Measurements from ENCODE around the gene ITGA1.
"Not testable (repeated sequence)": the region's sequence is repeated elsewhere in the genome, so short reads cannot be mapped to it uniquely, and the experiment has no call there.

The ITGA1 gene

GRCh38 chr5:52787600-52788504 is at the start of gene ITGA1, which contains the start of gene PELO:
Gene ITGA1, plus strand, starts transcription at chr5:52787916. Its CDS starts 438 bp downstream, at chr5:52788354.
Gene PELO, plus strand, starts transcription at chr5:52787916. Its CDS starts 12,479 bp downstream, at chr5:52800395.
- DNase-seq (ENCODE audit: low spot score) = peak; percentile 39

DNA sequence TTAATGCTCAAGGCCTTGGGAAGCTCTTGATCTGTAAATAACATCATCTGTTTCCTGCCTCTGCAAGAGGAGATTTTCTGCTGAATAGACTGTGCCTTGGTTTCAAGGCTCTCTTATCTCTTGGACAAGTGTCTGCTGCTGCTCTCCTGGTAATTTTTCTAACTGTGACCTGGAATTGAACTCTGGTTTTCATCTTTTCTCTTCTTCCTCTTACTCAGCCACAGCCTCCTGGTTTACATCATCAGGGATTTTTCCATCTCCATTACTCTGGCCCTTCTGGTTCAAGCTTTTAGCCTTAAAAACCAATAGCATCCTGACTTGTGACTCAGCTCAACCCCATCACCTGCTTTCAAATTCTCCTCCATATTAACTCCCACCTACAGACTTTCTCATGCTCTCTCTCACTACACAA is 49.6 kb upstream of the ITGA1 start:
- no peak for DNase-seq (ENCODE audit: low spot score)

DNA sequence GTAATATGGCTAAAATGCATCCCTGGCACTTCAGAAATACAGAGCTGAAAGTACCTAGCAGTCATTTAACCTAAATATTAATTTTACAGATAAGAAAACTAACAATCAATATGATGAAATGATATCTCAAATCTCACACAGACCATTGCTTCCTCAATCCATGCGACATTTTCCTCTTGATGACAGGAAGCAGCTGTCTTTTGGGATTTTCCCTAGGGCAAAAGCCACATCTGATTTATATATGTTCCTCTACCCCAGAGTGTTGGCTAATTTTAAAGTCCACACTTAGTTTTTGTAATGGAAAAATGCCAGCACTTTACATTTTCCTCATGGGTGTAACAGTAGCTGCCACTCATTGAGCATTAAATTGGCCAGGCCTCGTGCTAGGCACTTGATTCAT is 47.7 kb upstream of the ITGA1 start:
- no peak for DNase-seq (ENCODE audit: low spot score)

DNA sequence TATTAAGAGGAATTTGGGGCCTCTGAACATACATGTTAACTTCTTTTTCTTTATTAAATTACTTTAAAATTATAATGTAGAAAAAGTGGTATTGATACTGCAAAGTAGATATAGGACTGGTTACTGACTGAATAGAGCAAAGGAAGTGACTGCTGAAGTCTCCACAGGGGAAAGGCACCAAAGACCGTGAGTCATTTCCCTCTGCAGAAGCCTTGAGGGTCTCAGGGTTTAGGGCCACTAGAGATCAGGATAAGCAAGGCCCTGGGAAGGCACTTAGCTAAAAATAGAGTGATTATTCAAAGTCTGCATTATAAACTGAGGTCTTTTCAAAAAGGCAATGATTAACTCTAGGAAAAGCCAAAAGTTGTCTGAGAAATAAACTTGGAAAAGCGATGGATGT is 44.7 kb upstream of the ITGA1 start:
- DNase-seq (ENCODE audit: low spot score) = no peak

GRCh38 chr5:52743529-52743928 is 44.2 kb upstream of the ITGA1 start:
- no peak for DNase-seq (ENCODE audit: low spot score)

GRCh38 chr5:52743970-52744369 is 43.7 kb upstream of the ITGA1 start:
- peak; percentile 71 for DNase-seq (ENCODE audit: low spot score)

DNA sequence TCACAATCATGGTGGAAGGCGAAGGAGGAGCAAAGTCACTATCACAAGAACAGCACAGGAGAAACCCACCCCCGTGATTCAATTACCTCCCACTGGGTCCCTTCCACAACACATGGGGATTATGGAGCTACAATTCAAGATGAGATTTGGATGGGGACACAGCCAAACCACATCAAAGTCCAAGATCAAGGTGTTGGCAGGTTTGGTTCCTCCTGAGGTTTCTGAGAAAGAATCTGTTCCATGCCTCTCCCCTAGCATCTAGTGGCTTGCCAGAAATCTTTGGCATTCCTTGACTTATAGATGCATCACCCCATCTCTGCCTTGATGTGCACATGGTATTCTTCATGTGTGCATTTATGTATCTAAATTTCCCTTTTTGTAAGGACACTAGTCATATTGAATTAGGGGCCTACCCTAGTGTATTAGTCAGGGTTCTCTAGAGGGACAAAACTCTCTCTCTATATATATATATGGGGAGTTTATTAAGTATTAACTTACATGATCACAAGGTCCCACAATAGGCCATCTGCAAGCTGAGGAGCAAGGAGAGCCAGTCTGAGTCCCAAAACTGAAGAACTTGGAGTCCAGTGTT is 42.8 kb upstream of the ITGA1 start:
- DNase-seq (ENCODE audit: low spot score) = not testable (repeated sequence)

DNA sequence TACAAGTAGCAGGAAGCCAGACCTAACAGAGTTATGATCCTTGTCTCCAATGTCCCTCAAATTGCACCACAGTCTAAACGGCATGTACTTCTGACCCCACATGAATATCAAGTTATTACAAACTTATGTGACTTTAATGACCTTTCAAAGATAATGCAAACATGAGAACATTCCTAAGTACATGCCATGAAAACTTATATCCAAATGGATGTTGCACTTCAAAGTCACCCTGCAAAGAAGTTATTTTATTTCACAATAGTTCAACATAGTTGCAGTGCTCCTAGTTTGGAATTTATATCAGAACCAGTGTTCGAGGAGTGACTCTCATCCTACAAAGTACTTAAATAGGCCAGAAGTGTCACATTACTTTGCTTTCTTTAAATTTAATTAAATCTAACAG is 41.2 kb upstream of the ITGA1 start:
- no peak for DNase-seq (ENCODE audit: low spot score)

- peak; percentile 14 for DNase-seq (ENCODE audit: low spot score)
Observed at GRCh38 chr5:52748590-52748989, 39.1 kb upstream of the ITGA1 start.

- DNase-seq (ENCODE audit: low spot score) = no peak
Observed at GRCh38 chr5:52749666-52750065, 38.0 kb upstream of the ITGA1 start.

GRCh38 chr5:52751137-52751536 is 36.6 kb upstream of the ITGA1 start:
- no peak for DNase-seq (ENCODE audit: low spot score)

DNA sequence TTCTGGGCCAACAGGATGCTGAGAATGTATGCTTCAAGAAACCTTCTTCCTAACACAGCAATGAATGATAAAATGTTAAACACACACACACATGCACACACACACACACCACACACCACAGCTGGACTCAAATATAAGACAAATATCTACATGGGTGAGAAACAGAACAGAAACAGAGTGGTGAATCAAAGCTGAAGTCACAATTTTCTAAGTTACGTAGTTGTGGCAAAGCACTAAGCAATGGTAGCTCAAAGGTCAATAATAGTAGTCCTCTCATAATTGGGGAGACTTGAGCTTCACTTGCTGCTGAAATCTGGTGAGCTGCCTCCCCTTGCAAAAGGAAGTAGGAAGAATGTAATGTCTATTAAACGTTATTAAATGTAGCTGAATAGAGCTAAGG is 33.7 kb upstream of the ITGA1 start:
- DNase-seq (ENCODE audit: low spot score) = no peak

GRCh38 chr5:52757527-52757926 is 30.2 kb upstream of the ITGA1 start:
- no peak for DNase-seq (ENCODE audit: low spot score)

DNA sequence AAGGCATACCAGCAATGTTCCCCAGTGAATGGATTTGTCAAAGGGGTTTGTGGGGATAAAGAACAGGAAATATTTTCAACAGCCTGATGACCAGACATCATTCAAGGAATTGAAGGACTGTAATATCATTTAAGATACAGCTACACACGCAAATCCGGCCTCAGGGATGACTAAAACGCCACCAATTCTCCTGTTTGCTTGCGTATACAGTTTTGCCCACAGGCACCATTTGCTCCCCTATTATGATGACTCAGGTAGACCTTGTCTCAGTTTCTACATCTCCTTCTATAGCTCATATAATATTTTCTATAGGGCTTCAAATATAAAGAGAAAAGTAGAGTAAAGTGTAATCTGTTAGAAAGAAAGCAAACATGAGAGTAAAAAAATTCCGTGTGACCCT is 29.7 kb upstream of the ITGA1 start:
- no peak for DNase-seq (ENCODE audit: low spot score)

DNA sequence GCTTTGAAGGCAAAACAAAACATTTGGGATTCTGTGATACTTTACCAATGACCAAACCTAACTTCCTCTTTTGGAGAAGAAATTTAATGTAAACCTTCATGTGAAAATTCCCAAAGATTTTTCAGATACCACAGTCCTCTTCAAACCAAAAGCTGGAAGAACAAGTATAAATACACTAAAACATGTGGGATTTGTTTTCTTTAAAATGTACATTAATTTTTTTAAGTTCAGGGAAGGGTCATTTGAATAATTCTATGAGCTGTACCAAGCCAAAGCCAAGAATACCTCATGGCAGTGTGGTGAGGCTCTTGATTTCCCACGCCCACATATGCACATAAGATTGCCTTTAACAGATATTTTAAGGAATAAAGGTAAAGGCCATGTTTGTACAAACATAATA is 28.4 kb upstream of the ITGA1 start:
- DNase-seq (ENCODE audit: low spot score) = no peak

DNA sequence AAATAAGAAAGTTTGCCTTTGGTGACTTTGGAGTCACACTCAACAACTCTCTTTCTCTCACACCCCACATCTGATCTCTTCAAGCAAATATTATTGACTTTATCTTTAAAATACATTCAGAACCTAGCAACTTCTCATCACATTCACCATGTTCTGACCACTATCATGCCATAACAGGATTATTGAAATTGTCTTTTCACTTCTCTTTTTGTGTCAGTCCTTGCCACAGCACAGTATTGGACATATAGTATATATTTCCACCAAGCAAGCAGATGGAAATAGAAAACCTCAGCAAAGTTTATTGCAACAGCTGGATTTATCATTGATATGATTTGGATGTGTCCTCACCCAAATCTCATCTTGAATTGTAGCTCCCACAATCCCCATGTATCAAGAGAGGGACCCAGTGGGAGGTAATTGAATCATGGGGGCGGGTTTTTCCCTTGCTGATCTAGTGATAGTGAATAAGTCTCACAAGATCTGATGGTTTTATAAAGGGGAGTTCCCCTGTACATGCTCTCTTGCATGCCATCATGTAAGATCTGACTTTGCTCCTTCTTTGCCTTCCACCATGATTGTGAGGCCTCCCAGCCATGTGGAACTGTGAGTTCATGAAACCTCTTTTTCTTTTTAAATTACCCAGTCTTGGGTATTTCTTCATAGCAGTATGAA is 26.9 kb upstream of the ITGA1 start:
- DNase-seq (ENCODE audit: low spot score) = no peak

- DNase-seq (ENCODE audit: low spot score) = no peak
Observed at GRCh38 chr5:52767217-52767743, 20.4 kb upstream of the ITGA1 start.

DNA sequence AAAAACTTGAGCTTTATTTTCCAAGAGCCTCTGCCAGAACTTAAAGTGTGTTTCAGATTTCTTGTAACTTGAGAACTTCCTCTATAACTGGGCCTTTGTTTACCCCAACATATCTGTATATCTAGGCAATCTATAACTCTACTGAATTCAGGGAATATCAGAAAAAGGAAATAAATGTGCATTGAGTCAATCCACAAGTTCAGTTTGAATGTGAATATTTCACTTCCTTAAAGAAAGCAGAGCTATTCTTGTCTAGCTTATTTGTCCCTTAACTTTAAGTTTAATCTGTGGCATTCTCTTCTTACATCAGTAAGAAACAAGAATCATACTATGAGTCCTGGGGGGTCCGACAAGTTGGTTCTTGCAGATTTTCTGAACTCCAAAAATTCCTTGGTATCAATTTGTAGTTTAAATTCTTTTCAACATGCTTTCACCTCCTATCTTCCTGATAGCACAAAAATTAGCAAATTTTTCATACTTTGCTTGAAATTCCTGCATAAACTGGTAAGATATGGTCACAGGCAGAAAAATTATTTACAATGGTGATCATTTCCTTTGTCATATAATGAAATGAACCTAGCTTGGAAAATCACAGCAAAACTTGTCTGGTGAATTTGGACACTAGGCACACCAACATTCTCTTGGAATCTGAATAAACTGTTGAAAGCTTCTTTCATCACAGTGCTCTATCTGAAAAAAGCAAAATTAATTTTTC is 19.8 kb upstream of the ITGA1 start:
- DNase-seq (ENCODE audit: low spot score) = no peak

DNA sequence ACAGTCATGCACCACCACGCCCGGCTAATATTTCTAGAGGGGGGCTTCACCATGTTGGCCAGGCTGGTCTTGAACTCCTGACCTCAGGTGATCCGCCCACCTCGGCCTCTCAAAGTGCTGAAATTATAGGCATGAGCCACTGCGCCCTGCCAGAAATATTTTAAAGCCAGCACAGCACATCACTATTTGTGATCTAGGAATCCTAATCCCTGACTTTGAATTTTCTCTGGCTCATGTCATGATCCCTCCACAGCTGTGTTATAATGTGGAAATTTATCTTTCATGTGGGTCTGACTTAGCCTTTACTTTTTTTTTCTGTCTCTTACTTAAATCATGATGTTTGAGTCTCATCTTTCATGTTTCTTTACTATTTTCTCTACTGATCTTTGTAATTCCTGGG is 18.7 kb upstream of the ITGA1 start:
- DNase-seq (ENCODE audit: low spot score) = no peak

GRCh38 chr5:52770287-52770939 is 17.3 kb upstream of the ITGA1 start:
- no peak for DNase-seq (ENCODE audit: low spot score)

GRCh38 chr5:52771343-52772039 is 16.2 kb upstream of the ITGA1 start:
- DNase-seq (ENCODE audit: low spot score) = peak; percentile 48

Data from CD4-positive, alpha-beta T cell treated with Interleukin-15 for 4 hours (primary cell).